ENCODE data around the gene MED13. TPM values are rescaled to one million over a fixed set of nuclear protein-coding genes. Genes with fewer than 3 reads are reported as not detected.

The MED13 gene
- total RNA-seq, 6 experiments from 2014 or later, result 22.9 to 36.3 (median 32.5) TPM

DNA sequence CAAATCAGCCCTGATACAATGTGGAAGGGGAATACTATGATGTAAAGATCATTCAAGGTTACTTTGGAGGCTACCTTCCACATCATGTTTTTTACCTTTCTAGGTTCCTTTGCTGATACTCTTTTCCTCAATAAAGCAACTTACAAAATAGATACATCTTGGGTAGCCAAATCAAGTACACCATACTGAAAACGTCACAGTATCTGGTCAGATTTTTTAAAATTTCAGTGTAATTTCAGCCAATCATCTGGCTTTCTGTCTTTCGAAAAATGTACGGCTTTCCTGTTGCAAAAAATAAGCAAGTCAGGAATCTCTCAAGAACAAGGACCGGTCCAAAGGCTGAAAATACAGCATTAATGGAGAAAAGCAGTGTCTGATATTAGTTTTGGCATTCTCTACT, 15.6 kb upstream of the MED13 start:
- no peaks in the 10 kb centered on the region for H3K9me3 ChIP-seq
- H3K27ac ChIP-seq, result no peak overlapping the region
- intact Hi-C loops (cut with DNase I), result no loop called here
- H3K4me1 ChIP-seq, result peaks cover 0 to 37% (median 18%) of the 10 kb centered on the region in 4 donors
- TF ChIP-seq CTCF (IDR thresholded peaks at IDR 0.05), result no peak
- TF ChIP-seq POLR2A (IDR thresholded peaks at IDR 0.05), result no peak
- H3K4me3 ChIP-seq, result no peak overlapping the region
- no peaks in the 10 kb centered on the region for H3K27me3 ChIP-seq
- 85% methylated on average over 4 of the region's 4 CpGs for WGBS (ENCODE audit: insufficient coverage, low coverage, low lambda C conversion rate, missing lambda C conversion rate)
- no peak for ATAC-seq
- no peak for DNase-seq
- H3K36me3 ChIP-seq, result no peaks in the 10 kb centered on the region

- 62% methylated on average over 2 of the region's 2 CpGs for WGBS (ENCODE audit: insufficient coverage, low coverage, low lambda C conversion rate, missing lambda C conversion rate)
- ATAC-seq (peak in 3 of 4 donors; percentile 12 to 47 (median 20)), DNase-seq (no peak)
- peaks cover 0 to 30% (median 15%) of the 10 kb centered on the region in 4 donors for H3K4me1 ChIP-seq
- no peak for TF ChIP-seq POLR2A (IDR thresholded peaks at IDR 0.05)
- TF ChIP-seq CTCF (IDR thresholded peaks at IDR 0.05), result no peak
- intact Hi-C loops (cut with DNase I), result no loop called here
- H3K27me3 ChIP-seq, result no peaks in the 10 kb centered on the region
- H3K9me3 ChIP-seq, result no peaks in the 10 kb centered on the region
- no peaks in the 10 kb centered on the region for H3K36me3 ChIP-seq
- no peak overlapping the region for H3K4me3 ChIP-seq
- peak overlapping the region in 2 of 3 donors; percentile 54 to 82 for H3K27ac ChIP-seq
Observed at GRCh38 chr17:62078009-62078408, 12.9 kb upstream of the MED13 start.

GRCh38 chr17:62076864-62077788, 12.0 kb upstream of the MED13 start:
- TF ChIP-seq CTCF (IDR thresholded peaks at IDR 0.05) (no peak), POLR2A (IDR thresholded peaks at IDR 0.05) (no peak)
- 49% methylated on average over 13 of the region's 13 CpGs for WGBS (ENCODE audit: insufficient coverage, low coverage, low lambda C conversion rate, missing lambda C conversion rate)
- Histone ChIP-seq H3K9me3 (no peaks in the 10 kb centered on the region), H3K4me3 (peak overlapping the region in 1 of 3 donors; percentile 22), H3K27me3 (no peaks in the 10 kb centered on the region), H3K4me1 (peaks cover 0 to 30% (median 15%) of the 10 kb centered on the region in 4 donors), H3K27ac (peak overlapping the region; percentile 59 to 82 (median 68)), H3K36me3 (no peaks in the 10 kb centered on the region)
- DNase-seq (peak in 1 of 3 donors; percentile 37), ATAC-seq (peak; percentile 77 to 88 (median 82))
- intact Hi-C loops (cut with DNase I), result no loop called here

GRCh38 chr17:62075308-62075815, 10.3 kb upstream of the MED13 start:
- TF ChIP-seq CTCF (IDR thresholded peaks at IDR 0.05) (no peak), POLR2A (IDR thresholded peaks at IDR 0.05) (no peak)
- Histone ChIP-seq H3K4me3 (no peak overlapping the region), H3K4me1 (peaks cover 0 to 30% (median 15%) of the 10 kb centered on the region in 4 donors), H3K27me3 (no peaks in the 10 kb centered on the region), H3K9me3 (no peaks in the 10 kb centered on the region), H3K27ac (no peak overlapping the region), H3K36me3 (no peaks in the 10 kb centered on the region)
- ATAC-seq (no peak), DNase-seq (no peak)
- intact Hi-C loops (cut with DNase I), result no loop called here
- 86% methylated on average over 1 of the region's 3 CpGs for WGBS (ENCODE audit: insufficient coverage, low coverage, low lambda C conversion rate, missing lambda C conversion rate)
